Muscle layer of duodenum (tissue), 2 donors: ENCODE results near the gene PRKCB.
"Not testable (repeated sequence)": the region's sequence is repeated elsewhere in the genome, so short reads cannot be mapped to it uniquely, and the experiment has no call there.

Source experiments
- H3K27ac ChIP-seq: one replicate; pipeline ENCODE4 v1.7.0; 2013; ENCODE audit warnings: mild to moderate bottlenecking, low read length
- H3K27me3 ChIP-seq: one replicate; pipeline ENCODE4 v1.7.0; 2013; ENCODE audit warnings: low read depth, mild to moderate bottlenecking, control low read depth, low read length
- H3K36me3 ChIP-seq, 2 donors: one replicate each; pipeline ENCODE4 v1.7.0; 2013; ENCODE audit warnings: low read length in 2 of 2, control low read depth in 1 of 2, mild to moderate bottlenecking in 1 of 2; ENCODE audit not compliant: insufficient read depth in 2 of 2, control insufficient read depth in 1 of 2
- H3K4me1 ChIP-seq, 2 donors: one replicate each; pipeline ENCODE4 v1.7.0; 2013; ENCODE audit warnings: low read length in 2 of 2, mild to moderate bottlenecking in 2 of 2, control low read depth in 1 of 2, moderate library complexity in 1 of 2; ENCODE audit not compliant: insufficient read depth in 2 of 2, control insufficient read depth in 1 of 2
- H3K4me3 ChIP-seq, 2 donors: one replicate each; pipeline ENCODE4 v1.7.0; 2013; ENCODE audit warnings: low read length in 2 of 2, low read depth in 1 of 2, mild to moderate bottlenecking in 1 of 2
- H3K9me3 ChIP-seq, 2 donors: one replicate each; pipeline ENCODE4 v1.7.0; 2013; ENCODE audit warnings: low read length in 2 of 2, control low read depth in 1 of 2, mild to moderate bottlenecking in 1 of 2; ENCODE audit not compliant: control insufficient read depth in 1 of 2
- donor health status: healthy.

The PRKCB gene

DNA sequence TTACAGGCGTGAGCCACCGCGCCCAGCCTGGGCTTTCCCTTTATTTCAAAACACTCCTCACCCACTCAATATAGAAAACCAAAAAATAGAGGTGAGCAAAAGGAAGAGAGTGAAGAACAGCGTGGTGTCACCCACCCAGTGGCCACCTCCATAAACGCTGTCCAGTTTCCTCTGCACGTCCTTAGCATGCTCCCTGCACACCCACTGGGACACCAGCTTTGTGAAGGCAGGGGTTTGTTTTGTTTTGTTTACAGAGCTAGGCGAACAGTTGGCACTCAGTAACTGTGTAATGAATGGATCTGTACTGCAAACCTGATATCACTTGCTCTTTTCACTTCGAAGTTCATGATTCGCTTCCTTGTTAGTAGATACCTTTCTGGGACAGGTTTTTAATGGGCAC is 73.0 kb downstream of the PRKCB start:
- H3K4me3 ChIP-seq, result no peak overlapping the region
- no peak overlapping the region for H3K27ac ChIP-seq
- no peaks in the 10 kb centered on the region for H3K36me3 ChIP-seq
- H3K4me1 ChIP-seq, result peaks cover 0 to 4% of the 10 kb centered on the region in 2 donors
- H3K27me3 ChIP-seq, result no peaks in the 10 kb centered on the region
- H3K9me3 ChIP-seq, result no peaks in the 10 kb centered on the region

DNA sequence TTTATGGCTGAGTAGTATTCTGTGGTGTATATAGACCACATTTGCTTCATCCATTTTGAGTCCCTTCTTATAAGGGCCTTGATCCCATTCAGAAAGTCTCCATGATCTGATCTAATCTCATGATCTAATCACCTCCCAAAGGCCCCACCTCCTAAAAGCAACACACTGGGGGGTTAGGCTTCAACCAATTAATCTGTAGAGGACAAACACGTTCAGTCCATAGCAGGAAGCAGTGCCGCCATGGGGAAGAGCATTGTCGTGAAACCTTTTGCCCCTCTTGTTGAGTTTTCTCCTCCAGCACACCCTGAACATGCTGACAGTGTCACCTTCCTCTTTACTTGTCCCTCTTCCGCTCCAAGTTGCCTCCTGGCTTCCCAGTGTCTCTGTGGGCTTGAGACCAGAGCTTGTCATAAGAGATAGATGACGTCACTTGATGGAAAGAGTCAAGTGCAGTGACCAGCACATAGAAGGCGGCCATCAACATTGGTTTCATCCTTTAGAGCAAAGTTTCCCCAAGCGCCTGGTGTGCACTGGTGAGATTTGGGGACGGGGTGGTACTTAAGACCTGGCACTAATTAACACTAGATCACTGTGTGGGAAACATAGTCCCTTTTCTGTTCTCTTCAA is 74.1 kb downstream of the PRKCB start:
- no peaks in the 10 kb centered on the region for H3K27me3 ChIP-seq
- no peak overlapping the region for H3K4me3 ChIP-seq
- H3K27ac ChIP-seq, result no peak overlapping the region

DNA sequence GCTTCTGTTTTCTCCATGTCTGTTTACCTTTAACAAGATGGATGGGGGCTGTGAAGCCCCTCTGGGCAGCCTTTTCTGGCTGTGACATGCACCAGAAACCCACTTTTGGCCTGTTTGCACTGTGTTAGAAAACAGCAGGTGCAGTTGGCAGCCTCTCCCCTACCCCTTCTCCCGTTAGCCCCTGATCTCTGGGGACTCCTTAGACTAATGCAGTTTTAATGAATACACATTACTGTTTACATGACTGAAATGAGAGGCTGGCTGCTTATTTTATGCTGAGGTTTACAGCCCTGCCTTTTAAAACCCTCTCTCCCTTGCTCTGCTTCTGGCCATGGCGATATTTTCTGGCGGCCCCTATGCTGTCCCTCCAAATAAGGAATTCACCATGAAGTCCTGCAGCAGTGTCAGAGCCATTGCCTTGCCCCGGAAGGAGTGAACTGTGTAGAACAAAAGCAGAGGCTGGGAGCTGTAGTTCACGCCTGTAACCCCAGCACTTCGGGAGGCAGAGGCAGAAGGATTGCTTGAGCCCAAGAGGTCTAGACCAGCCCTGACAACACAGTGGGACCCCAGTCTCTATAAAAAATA is 79.3 kb downstream of the PRKCB start:
- Histone ChIP-seq H3K27me3 (no peaks in the 10 kb centered on the region), H3K9me3 (no peaks in the 10 kb centered on the region), H3K4me1 (peaks cover 0 to 5% of the 10 kb centered on the region in 2 donors), H3K27ac (no peak overlapping the region), H3K36me3 (no peaks in the 10 kb centered on the region), H3K4me3 (no peak overlapping the region)

More for the DNA sequence above, 74.1 kb downstream of the PRKCB start:
- H3K4me1 ChIP-seq, result peaks cover 0 to 7% of the 10 kb centered on the region in 2 donors
- H3K9me3 ChIP-seq, result no peaks in the 10 kb centered on the region
- no peaks in the 10 kb centered on the region for H3K36me3 ChIP-seq

DNA sequence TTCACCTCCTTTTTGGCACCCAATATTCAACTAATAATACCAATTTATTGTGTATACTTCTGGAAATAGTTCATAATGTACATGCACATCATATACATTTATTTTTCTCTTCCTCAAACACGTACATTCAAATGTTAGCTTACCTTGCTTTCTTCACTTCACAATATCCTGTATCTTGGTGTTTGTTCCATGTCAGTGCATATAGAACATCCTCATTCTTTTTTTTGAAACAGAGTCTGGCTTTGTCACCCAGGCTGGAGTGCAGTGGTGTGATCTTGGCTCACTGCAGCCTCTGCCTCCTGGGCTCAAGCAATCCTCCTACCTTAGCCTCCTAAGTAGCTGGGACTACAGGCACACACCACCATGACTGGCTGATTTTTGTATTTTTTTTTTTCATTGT is 80.8 kb downstream of the PRKCB start:
- H3K27me3 ChIP-seq, H3K9me3 ChIP-seq, H3K27ac ChIP-seq, H3K4me3 ChIP-seq, H3K4me1 ChIP-seq, H3K36me3 ChIP-seq: not testable (repeated sequence)

DNA sequence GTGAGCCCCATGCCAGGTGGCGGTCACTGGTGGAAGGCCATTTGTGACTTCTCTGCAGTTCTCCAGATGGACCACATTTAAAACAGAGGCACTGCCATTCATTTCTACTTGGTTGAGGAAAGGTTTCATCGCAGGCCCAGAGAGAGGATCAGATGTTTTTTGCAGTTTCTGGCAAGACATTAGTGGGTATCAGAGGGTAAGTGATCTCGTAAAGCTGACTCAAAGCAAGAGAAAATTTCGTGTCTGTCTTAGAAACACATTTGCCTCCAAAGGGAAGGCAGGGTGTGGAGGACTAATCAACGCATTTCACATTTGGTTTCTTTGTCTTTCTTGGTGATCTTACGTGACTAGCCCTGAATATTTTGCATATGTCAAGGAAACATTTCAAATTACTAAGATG is 81.8 kb downstream of the PRKCB start:
- Histone ChIP-seq H3K27ac (no peak overlapping the region), H3K27me3 (no peaks in the 10 kb centered on the region), H3K4me3 (no peak overlapping the region), H3K4me1 (peaks cover 0 to 5% of the 10 kb centered on the region in 2 donors), H3K36me3 (no peaks in the 10 kb centered on the region), H3K9me3 (no peaks in the 10 kb centered on the region)

DNA sequence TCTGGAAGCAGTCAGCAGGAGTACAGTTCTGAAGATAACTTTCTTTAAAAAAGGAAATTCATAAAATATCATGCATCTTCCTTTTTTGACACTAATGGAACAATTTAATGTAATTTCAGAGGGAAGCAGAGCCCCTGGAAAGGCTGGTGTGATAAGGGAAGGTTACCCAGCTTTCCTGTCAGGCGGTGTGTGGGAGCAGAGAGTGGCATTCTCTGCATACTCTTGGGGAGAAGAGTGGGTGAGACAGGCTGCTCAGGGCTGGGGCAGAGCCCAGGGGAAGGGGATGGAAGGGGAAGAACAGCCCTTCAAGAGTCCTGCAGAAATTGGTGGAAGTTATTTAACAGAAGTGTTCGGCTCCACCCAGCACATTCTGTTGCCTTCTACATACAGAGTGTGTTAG is 84.7 kb downstream of the PRKCB start:
- Histone ChIP-seq H3K4me1 (no peaks in the 10 kb centered on the region), H3K27me3 (no peaks in the 10 kb centered on the region), H3K27ac (no peak overlapping the region), H3K4me3 (no peak overlapping the region), H3K36me3 (no peaks in the 10 kb centered on the region), H3K9me3 (no peaks in the 10 kb centered on the region)

DNA sequence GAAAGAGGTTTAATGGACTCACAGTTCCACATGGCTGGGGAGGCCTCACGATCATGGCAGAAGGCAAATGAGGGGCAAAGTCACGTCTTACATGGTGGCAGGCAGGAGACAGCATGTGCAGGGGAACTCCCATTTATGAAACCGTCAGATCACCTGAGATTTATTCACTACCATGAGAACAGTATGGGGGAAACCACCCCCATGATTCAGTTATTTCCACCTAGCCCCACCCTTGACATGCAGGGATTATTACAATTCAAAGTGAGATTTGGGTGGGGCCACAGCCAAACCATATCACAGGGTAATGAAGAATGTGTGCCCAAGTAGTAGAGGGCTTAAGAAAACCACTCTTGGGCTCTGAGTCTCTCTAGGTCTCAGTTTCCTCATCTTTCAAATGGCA is 85.1 kb downstream of the PRKCB start:
- H3K27ac ChIP-seq, result no peak overlapping the region
- no peak overlapping the region for H3K4me3 ChIP-seq
- no peaks in the 10 kb centered on the region for H3K4me1 ChIP-seq
- no peaks in the 10 kb centered on the region for H3K36me3 ChIP-seq
- H3K9me3 ChIP-seq, result no peaks in the 10 kb centered on the region
- H3K27me3 ChIP-seq, result no peaks in the 10 kb centered on the region

DNA sequence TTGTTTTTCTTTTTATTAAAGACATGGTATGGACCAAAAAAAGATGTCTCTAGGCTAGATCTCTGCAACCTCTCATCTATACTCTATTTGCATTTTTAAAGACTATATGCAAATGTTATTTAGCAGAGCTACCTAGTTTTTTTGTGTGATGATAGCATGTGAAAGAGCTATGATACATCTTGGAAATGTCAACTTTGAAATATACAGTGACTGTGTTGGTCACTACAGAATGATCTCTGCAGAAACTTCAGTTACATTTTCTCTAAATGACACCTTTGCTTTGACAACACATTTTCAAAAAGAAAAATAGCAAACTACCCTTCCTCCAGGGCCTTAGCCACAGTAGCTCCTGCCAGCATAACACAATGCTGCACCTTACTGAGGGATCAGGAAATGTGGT is 86.6 kb downstream of the PRKCB start:
- no peaks in the 10 kb centered on the region for H3K9me3 ChIP-seq
- no peaks in the 10 kb centered on the region for H3K36me3 ChIP-seq
- no peak overlapping the region for H3K4me3 ChIP-seq
- no peaks in the 10 kb centered on the region for H3K27me3 ChIP-seq
- no peak overlapping the region for H3K27ac ChIP-seq
- H3K4me1 ChIP-seq, result no peaks in the 10 kb centered on the region

DNA sequence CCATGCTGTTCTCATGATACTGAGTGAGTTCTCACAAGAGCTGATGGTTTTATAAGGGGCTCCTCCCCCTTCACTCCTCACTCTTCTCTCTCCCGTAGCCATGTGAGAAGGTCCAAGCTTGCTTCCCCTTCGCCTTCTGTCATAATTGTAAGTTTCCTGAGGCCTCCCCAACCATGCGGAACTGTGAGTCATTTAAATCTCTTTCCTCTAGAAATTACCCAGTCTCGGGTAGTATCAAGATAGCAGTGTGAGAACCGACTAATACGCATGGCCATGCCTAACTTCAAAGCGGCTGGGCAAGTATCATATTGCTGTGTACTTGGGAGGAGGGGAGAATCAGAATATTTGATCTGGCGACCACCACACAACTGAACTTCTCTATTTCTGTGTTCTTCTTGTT is 88.3 kb downstream of the PRKCB start:
- Histone ChIP-seq H3K27ac (no peak overlapping the region), H3K9me3 (no peaks in the 10 kb centered on the region), H3K27me3 (no peaks in the 10 kb centered on the region), H3K36me3 (no peaks in the 10 kb centered on the region), H3K4me3 (no peak overlapping the region), H3K4me1 (no peaks in the 10 kb centered on the region)

DNA sequence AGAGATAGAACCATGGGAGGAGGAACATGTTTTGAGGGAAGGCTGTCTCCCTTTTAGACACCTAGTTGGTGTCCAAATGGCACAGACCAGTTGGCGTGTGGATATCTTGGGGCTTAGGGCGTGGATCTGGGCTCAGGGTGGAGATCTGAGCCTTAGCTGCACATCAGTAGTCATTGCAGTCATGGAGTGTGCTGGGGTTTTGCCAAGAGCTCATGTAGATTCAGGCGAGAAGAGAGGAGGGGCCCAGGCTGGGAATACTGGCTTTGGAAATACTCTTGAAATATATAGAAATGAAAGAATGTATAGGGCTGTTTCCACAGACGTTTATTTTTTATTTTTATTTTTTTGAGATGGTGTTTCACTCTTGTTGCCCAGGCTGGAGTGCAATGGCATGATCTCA is 92.0 kb downstream of the PRKCB start:
- H3K27me3 ChIP-seq, result no peaks in the 10 kb centered on the region
- H3K27ac ChIP-seq, result no peak overlapping the region
- H3K9me3 ChIP-seq, result no peaks in the 10 kb centered on the region
- H3K4me3 ChIP-seq, result no peak overlapping the region
- no peaks in the 10 kb centered on the region for H3K36me3 ChIP-seq
- H3K4me1 ChIP-seq, result no peaks in the 10 kb centered on the region

DNA sequence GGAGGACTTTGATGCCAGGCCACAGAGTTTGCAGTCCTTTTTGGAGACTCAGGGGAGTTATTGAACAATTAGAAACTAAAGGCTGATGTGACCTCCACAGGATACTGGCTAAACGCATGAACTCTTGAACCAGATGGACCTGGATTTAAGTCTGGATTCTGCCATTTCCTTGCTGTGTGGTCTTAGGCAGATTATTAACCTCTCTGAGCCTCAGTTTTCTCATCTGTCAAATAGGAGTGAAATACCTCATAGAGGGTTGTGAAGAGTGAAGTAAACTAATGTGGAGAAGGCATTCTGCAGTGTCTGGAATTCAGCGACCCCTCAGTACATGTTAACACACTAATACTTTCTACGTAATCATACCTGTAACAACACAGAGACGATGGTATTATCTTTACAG is 93.5 kb downstream of the PRKCB start:
- Histone ChIP-seq H3K27me3 (no peaks in the 10 kb centered on the region), H3K4me1 (no peaks in the 10 kb centered on the region), H3K36me3 (no peaks in the 10 kb centered on the region), H3K4me3 (no peak overlapping the region), H3K9me3 (no peaks in the 10 kb centered on the region), H3K27ac (no peak overlapping the region)

DNA sequence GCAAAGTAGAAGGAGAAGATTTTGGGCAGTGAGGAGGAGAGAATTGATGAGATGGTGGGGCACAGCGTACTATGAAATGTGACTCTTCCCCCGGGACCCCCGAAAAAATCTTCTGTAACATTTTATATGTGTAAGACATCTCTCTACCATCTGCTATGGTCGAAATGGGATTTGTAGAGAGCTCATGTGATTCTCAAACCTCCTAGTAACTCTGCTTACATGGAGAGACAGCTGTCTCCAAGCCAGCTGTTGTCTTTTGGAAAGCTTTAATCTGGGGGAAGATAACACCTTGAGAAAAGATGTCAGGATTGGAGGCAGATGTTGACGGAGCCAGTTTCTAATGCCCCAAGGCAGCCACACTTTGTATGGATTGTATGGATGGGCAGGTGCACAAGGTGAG is 94.1 kb downstream of the PRKCB start:
- H3K27me3 ChIP-seq, result no peaks in the 10 kb centered on the region

More for the DNA sequence above, 94.1 kb downstream of the PRKCB start:
- H3K4me1 ChIP-seq, result no peaks in the 10 kb centered on the region
- H3K9me3 ChIP-seq, result no peaks in the 10 kb centered on the region
- H3K27ac ChIP-seq, result no peak overlapping the region
- no peaks in the 10 kb centered on the region for H3K36me3 ChIP-seq
- H3K4me3 ChIP-seq, result no peak overlapping the region
